Inflammatory macrophage (primary cell): ENCODE results near the gene SNRPN.
"Not testable (repeated sequence)": the region's sequence is repeated elsewhere in the genome, so short reads cannot be mapped to it uniquely, and the experiment has no call there.

Source experiments
- DNase-seq, 2 donors: peaks; one replicate each; pipeline ENCODE4 v3.0.0-alpha.2; 2020 to 2022

SNRPN gene

DNA sequence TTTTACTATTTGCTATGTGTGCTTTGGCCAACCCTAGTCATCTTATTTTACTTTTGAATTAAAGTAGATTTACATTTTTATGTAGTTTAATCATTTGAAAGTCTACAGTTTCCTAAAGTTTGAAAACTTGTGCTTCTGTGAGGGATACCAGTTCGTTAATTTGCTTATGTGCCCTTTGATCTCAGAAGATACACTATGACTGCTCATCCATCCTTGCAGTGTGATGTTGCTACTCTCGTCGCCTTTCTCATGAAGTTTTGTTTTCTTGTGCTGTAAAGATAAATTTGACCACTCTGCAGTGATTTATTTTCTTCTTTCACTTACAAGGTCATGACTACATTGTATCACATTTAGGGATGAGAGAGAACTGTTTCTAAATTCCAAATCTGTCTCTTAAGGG, 16.3 kb downstream of the SNRPN start:
- no peak for DNase-seq

DNA sequence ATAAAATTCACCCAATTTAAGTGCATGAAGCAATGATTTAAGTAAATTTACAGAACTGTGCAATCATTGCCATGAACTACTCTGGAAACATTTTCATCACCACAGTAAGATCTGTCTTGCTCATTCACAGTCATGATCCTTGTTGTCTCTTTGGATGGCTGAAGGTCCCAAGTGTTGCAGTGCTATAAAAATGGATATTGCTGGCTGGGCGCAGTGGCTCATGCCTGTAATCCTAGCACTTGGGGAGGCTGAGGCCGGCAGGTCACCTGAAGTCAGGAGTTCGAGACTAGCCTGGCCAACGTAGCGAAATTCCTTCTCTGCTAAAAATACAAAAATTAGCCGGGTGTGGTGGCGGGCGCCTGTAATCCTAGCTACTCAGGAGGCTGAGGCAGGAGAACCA, 17.0 kb downstream of the SNRPN start:
- DNase-seq, result no peak

DNA sequence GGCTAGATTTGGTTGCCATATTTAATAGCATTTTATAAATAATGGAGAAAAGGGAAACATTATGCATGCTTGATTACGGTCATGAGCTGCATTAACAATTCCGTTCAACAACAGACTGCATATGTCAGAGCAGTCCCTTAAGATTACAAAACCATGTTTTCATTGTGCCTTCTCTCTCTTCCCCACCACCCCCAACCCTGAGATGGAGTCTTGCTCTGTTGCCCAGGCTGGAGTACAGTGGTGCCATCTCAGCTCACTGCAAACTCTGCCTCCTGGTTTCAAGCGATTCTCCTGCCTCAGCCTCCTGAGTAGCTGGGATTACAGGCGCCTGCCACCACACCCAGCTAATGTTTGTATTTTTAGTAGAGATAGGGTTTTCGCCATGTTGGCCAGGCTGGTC, 17.9 kb downstream of the SNRPN start:
- DNase-seq, result not testable (repeated sequence)

DNA sequence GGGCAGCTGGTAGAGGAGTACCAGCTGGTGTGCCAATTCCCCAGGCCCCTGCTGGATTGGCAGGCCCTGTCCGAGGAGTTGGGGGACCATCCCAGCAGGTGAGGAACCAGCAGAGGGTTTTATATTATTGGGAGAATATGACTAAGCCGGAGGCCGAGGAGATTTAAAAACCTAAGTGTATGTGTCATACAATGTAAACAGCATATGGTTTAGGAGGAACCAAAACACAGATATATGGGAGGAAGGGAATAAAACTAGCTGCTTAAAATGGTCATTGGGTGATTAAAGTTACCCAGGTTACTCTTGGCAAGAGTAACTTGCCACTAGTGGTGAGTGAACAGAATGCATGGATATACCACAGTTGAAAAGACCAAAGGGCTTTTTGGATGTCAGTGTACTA, 22.1 kb downstream of the SNRPN start:
- no peak for DNase-seq

DNA sequence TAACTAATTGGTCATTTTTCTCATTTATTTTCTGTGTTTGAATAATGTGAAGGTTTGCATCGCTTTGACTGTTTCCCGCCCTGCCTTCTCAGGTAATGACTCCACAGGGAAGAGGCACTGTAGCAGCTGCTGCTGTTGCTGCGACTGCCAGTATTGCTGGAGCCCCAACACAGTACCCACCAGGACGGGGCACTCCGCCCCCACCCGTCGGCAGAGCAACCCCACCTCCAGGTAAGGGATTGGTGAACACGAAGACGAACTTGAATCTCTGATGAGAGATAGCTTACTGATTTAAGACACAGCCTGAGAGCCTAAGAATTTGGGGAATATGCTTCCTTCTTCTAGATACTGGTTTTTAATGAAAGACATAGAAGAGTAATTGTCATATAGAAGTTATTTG, 22.9 kb downstream of the SNRPN start:
- no peak for DNase-seq

DNA sequence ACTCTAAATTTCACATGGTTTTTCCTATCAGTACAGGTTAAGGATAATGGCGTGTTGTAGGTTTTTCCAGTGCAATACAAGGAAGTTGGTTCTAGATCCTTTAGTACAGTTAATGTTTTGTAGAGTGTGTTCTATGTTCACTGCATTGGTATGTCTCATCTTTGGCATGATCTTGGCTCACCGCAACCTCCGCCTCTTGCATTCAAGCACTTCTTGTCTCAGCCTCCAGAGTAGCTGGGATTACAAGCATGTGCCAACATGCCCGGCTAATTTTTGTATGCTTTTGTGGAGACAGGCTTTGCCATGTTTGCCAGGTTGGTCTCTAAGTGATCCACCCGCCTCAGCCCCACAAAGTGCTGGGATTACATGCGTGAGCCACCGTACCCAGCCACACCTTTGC, 30.4 kb downstream of the SNRPN start:
- DNase-seq, result no peak

DNA sequence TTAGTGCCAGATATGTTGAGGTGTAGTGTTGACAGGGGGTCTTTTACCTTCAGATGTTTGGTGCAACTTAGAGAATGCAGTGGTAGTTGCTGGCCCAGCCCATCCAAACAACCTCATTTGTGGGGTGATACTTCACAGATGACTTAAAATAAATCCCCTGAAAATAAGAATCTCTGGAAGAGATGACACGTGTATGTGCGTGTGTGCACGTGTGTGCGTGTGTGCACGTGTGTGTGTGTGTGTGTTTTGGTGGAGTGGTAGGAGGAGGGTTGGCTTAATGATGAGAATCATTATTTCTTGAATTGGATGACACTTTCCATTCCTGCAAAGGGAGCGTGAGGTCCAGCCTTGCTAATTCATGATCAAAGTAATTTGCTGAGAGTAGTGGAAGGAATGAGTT, 31.9 kb downstream of the SNRPN start:
- DNase-seq, result no peak

DNA sequence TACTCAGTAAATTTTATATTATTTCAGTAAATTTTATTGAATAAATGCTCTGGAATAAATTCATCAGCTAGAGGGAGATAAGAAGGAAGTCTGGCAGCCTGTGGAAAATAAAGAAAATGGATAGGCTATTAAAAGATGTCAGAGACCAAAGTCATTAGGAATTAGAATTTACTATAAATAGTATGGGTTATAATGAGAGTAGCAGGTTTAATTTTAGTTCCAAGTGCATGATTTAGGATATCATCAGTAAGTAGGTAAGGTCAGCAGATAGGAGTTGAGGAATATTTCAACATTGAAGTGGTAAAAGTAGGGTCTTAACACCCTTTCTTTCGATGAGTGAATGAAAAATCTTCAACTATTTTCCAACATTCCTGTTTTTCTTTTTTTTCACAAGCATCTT, 64.6 kb downstream of the SNRPN start:
- DNase-seq, result no peak

DNA sequence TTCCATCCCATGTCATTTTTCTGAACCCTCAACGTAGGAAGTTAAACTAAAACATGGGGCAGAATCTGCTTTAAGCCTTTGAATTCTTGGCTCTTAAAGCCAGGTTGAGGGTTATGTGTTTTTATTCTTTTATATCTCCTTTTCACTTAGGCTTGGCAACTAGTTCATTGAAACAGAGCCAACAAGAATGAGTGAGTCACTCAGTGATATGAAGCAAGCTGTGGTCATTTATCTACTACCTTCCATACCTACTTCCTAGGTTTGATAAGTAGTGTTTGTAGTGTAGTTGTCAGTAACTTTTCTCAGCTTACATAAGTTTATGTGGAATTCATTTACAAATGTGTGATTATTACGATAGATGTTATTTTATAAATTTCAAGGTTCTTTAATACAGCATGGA, 67.4 kb downstream of the SNRPN start:
- DNase-seq, result no peak
